Skeletal muscle tissue (tissue), 4 donors: ENCODE measurements around the gene GPR62. TPM values are rescaled to one million over a fixed set of nuclear protein-coding genes. Genes with fewer than 3 reads are reported as not detected.
"Not testable (repeated sequence)": the region's sequence is repeated elsewhere in the genome, so short reads cannot be mapped to it uniquely, and the experiment has no call there.

Experiments
- H3K27ac ChIP-seq: one replicate; pipeline ENCODE4 v1.7.0; 2013; ENCODE audit warnings: mild to moderate bottlenecking, low read depth, low read length, inconsistent platforms
- H3K27me3 ChIP-seq, 3 donors: one replicate each; pipeline ENCODE4 v1.7.0; 2013; ENCODE audit warnings: low read length in 3 of 3; ENCODE audit not compliant: control insufficient read depth in 3 of 3, insufficient read depth in 3 of 3
- H3K36me3 ChIP-seq, 3 donors: one replicate each; pipeline ENCODE4 v1.7.0; 2013; ENCODE audit warnings: low read length in 3 of 3; ENCODE audit not compliant: control insufficient read depth in 3 of 3, insufficient read depth in 3 of 3
- H3K4me1 ChIP-seq, 3 donors: one replicate each; pipeline ENCODE4 v1.7.0; 2013; ENCODE audit warnings: low read length in 3 of 3, mild to moderate bottlenecking in 3 of 3; ENCODE audit not compliant: control insufficient read depth in 3 of 3, insufficient read depth in 3 of 3
- H3K4me3 ChIP-seq, 3 donors: one replicate each; pipeline ENCODE4 v1.7.0; 2013; ENCODE audit warnings: low read length in 3 of 3
- H3K9ac ChIP-seq, 3 donors: one replicate each; pipeline ENCODE4 v1.7.0; 2013; ENCODE audit warnings: low read length in 3 of 3, mild to moderate bottlenecking in 3 of 3, moderate library complexity in 2 of 3, low read depth in 1 of 3
- H3K9me3 ChIP-seq, 3 donors: one replicate each; pipeline ENCODE4 v1.7.0; 2013; ENCODE audit warnings: low read length in 3 of 3; ENCODE audit not compliant: control insufficient read depth in 3 of 3
- total RNA-seq: library from RNA; depleted of rRNA; stranded (reverse); fragments of >200 nt; gene quantifications from one replicate; pipeline ENCODE4 v1.2.3, GENCODE V29; 2014
- donor health status: Osteomylitis.

GPR62 gene
- total RNA-seq, 1 donor from 2014 or later: 0.52 TPM

DNA sequence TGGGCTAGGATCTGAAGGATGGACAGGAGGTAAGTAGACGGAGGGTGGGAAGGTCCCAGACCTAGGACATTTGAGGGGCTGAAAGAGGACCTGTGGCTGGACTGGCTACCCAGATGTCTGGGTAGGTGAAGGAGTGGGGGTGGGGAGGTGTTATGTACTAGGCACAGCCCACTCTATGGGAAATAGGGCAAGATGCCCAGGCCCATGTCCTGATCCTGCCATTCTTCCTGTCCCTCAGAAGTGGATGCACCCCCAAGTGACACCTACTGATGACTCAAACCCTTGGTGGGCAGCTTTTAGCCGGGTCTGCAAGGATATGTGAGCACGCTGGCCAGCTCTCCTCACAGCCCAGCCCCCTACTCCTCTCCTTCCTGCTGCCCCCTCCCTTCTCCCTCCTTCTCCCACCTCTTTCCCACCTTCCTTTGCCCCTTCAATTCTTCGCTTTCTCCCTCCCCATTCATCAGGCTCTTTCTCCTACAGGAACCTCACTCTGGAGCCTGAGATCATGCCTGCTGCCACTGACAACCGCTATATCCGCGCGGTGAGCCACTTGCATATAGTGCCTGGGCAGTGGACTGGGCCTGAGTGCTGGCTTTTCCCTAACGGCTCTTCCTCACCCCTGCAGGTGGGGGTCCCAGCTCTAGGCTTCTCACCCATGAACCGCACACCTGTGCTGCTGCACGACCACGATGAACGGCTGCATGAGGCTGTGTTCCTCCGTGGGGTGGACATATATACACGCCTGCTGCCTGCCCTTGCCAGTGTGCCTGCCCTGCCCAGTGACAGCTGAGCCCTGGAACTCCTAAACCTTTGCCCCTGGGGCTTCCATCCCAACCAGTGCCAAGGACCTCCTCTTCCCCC, 33.3 kb downstream of the GPR62 start:
- Histone ChIP-seq H3K27me3 (no peaks in the 10 kb centered on the region), H3K27ac (no peak overlapping the region), H3K4me1 (peaks cover 13 to 22% (median 16%) of the 10 kb centered on the region in 3 donors), H3K36me3 (peaks cover 11 to 16% (median 13%) of the 10 kb centered on the region in 3 donors), H3K4me3 (no peak overlapping the region), H3K9ac (no peak overlapping the region), H3K9me3 (no peaks in the 10 kb centered on the region)

GRCh38 chr3:51990501-51990971, 35.4 kb downstream of the GPR62 start:
- H3K9me3 ChIP-seq, H3K9ac ChIP-seq, H3K27me3 ChIP-seq, H3K27ac ChIP-seq, H3K4me3 ChIP-seq: not testable (repeated sequence)
- Histone ChIP-seq H3K36me3 (peaks cover 21 to 28% (median 24%) of the 10 kb centered on the region in 3 donors), H3K4me1 (peaks cover 15 to 34% (median 25%) of the 10 kb centered on the region in 3 donors)

GRCh38 chr3:51992017-51992682, 37.0 kb downstream of the GPR62 start:
- Histone ChIP-seq H3K27ac (no peak overlapping the region), H3K9ac (peak overlapping the region; percentile 54 to 69 (median 58)), H3K9me3 (no peaks in the 10 kb centered on the region), H3K27me3 (no peaks in the 10 kb centered on the region), H3K36me3 (peaks cover 21 to 28% (median 24%) of the 10 kb centered on the region in 3 donors), H3K4me1 (peaks cover 15 to 34% (median 25%) of the 10 kb centered on the region in 3 donors), H3K4me3 (no peak overlapping the region)

- H3K36me3 ChIP-seq: peaks cover 18 to 24% (median 22%) of the 10 kb centered on the region in 3 donors
- not testable (repeated sequence) for H3K4me3 ChIP-seq, H3K9me3 ChIP-seq, H3K27ac ChIP-seq, H3K27me3 ChIP-seq
- H3K9ac ChIP-seq: peak overlapping the region; percentile 93 to 99 (median 98)
- H3K4me1 ChIP-seq: peaks cover 15 to 34% (median 25%) of the 10 kb centered on the region in 3 donors
These were observed 38.5 kb downstream of the GPR62 start for GRCh38 chr3:51993657-51994056.

GRCh38 chr3:51994530-51994929, 39.3 kb downstream of the GPR62 start:
- Histone ChIP-seq H3K9me3 (no peaks in the 10 kb centered on the region), H3K4me3 (peak overlapping the region in 2 of 3 donors; percentile 86 to 96), H3K27ac (no peak overlapping the region)

GRCh38 chr3:51995346-51996163, 40.4 kb downstream of the GPR62 start, which contains the start of gene RPL29:
RPL29 (minus strand) TSS chr3:51995895; CDS start chr3:51995461, 434 bp downstream.
- H3K36me3 ChIP-seq: peaks cover 18 to 24% (median 22%) of the 10 kb centered on the region in 3 donors

More at GRCh38 chr3:51994530-51994929, 39.3 kb downstream of the GPR62 start:
- Histone ChIP-seq H3K27me3 (no peaks in the 10 kb centered on the region), H3K4me1 (peaks cover 15 to 34% (median 25%) of the 10 kb centered on the region in 3 donors), H3K9ac (peak overlapping the region; percentile 93 to 99 (median 98)), H3K36me3 (peaks cover 18 to 24% (median 22%) of the 10 kb centered on the region in 3 donors)

GRCh38 chr3:51997172-51997571, 42.0 kb downstream of the GPR62 start:
- H3K9me3 ChIP-seq: no peaks in the 10 kb centered on the region
- peaks cover 16 to 21% (median 18%) of the 10 kb centered on the region in 3 donors for H3K36me3 ChIP-seq
- no peak overlapping the region for H3K9ac ChIP-seq
- H3K27me3 ChIP-seq: no peaks in the 10 kb centered on the region
- no peak overlapping the region for H3K4me3 ChIP-seq
- H3K27ac ChIP-seq: no peak overlapping the region
- H3K4me1 ChIP-seq: peaks cover 17 to 36% (median 27%) of the 10 kb centered on the region in 3 donors

More at GRCh38 chr3:51995346-51996163, 40.4 kb downstream of the GPR62 start, which contains the start of gene RPL29:
- Histone ChIP-seq H3K4me3 (peak within 1 kb of the TSS; percentile 86 to 96 (median 95)), H3K9ac (peak within 1 kb of the TSS; percentile 93 to 99 (median 98)), H3K27me3 (no peaks in the 10 kb centered on the region), H3K27ac (peak within 1 kb of the TSS; percentile 82), H3K4me1 (peaks cover 15 to 34% (median 25%) of the 10 kb centered on the region in 3 donors), H3K9me3 (no peaks in the 10 kb centered on the region)

DNA sequence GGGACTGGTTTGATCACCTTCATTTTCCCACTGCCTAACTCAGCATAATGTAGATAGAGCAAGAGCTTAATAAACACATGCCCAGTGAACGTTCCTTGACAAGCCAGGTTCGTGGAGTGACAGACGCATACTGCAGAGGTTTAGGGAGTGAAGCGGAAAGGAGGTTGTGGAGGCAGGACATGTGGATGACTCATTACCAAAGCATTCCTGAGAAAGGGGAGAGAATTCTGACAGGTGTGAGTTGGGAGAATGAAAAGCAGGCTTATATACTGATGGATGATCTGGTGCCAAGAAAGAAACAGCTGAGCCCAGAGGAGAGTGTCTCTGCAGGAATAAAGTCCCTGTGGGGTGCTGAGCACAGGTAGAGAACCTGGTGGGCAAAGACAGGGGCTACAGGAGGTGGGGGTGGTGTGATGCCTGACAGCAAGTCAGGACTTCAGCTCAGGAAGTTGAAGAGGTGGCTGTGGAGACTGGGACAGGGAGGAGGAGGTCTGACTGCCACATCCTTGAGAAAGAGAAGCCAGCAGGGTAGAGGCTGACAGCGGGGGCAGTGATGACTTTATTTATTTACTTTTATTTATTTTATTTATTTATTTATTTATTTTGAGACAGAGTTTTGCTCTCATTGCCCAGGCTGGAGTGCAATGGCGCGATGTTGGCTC, 42.9 kb downstream of the GPR62 start:
- no peaks in the 10 kb centered on the region for H3K27me3 ChIP-seq
- no peaks in the 10 kb centered on the region for H3K9me3 ChIP-seq
- H3K27ac ChIP-seq: no peak overlapping the region
- H3K4me1 ChIP-seq: peaks cover 16 to 30% (median 21%) of the 10 kb centered on the region in 3 donors
- no peak overlapping the region for H3K9ac ChIP-seq
- H3K36me3 ChIP-seq: peaks cover 10 to 14% (median 13%) of the 10 kb centered on the region in 3 donors
- H3K4me3 ChIP-seq: no peak overlapping the region

DNA sequence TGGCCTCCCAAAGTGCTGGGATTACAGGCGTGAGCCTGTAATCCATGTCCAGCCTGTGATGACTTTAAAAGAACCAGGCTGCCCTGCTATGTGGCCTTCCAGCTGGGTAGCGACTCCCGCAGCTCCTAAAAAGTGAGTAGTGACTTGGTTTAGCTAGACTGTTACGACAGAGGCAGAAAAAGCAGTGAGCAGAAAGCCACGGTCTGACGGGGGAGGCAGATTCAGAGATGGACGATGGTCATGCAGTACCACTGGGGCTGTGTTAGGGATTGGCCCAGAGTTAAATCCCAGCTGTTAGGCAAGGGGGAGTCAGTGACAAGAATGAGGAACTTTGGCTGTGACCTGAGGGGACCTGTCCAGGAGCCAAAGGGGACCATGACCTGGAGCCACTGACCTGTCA, 43.6 kb downstream of the GPR62 start:
- Histone ChIP-seq H3K9me3 (no peaks in the 10 kb centered on the region), H3K36me3 (peaks cover 10 to 12% (median 11%) of the 10 kb centered on the region in 3 donors), H3K4me3 (no peak overlapping the region), H3K27me3 (no peaks in the 10 kb centered on the region), H3K9ac (no peak overlapping the region), H3K27ac (no peak overlapping the region), H3K4me1 (peaks cover 16 to 25% (median 18%) of the 10 kb centered on the region in 3 donors)
